ENCODE data around the gene SLC4A2.

Gene SLC4A2

GRCh38 chr7:151091988-151092387, 32.6 kb downstream of the SLC4A2 start:
- H3K9me3 ChIP-seq (ENCODE audit: control insufficient read depth in 1 of 2, low read length in 2 of 2) = no peaks in the 10 kb centered on the region
- H3K27ac ChIP-seq (ENCODE audit: low read depth, low read length) = no peak overlapping the region
- peaks cover 0 to 8% of the 10 kb centered on the region in 2 donors for H3K36me3 ChIP-seq (ENCODE audit: control insufficient read depth in 1 of 2, insufficient read depth in 2 of 2, low read length in 2 of 2)
- H3K27me3 ChIP-seq (ENCODE audit: control insufficient read depth in 1 of 2, insufficient read depth in 2 of 2, low read length in 2 of 2) = no peaks in the 10 kb centered on the region
- no peak overlapping the region for H3K4me3 ChIP-seq (ENCODE audit: low read depth in 1 of 2, low read length in 2 of 2)
- no peak overlapping the region for H3K9ac ChIP-seq (ENCODE audit: low read depth in 1 of 2, low read length in 2 of 2)
- H3K4me1 ChIP-seq (ENCODE audit: control insufficient read depth in 1 of 2, insufficient read depth in 2 of 2, low read length in 2 of 2) = peaks cover 17 to 46% of the 10 kb centered on the region in 2 donors

GRCh38 chr7:151093748-151094147, 34.4 kb downstream of the SLC4A2 start:
- no peak overlapping the region for H3K27ac ChIP-seq (ENCODE audit: low read depth, low read length)
- H3K9me3 ChIP-seq (ENCODE audit: control insufficient read depth in 1 of 2, low read length in 2 of 2) = no peaks in the 10 kb centered on the region
- no peak overlapping the region for H3K9ac ChIP-seq (ENCODE audit: low read depth in 1 of 2, low read length in 2 of 2)
- H3K27me3 ChIP-seq (ENCODE audit: control insufficient read depth in 1 of 2, insufficient read depth in 2 of 2, low read length in 2 of 2) = no peaks in the 10 kb centered on the region
- peaks cover 0 to 8% of the 10 kb centered on the region in 2 donors for H3K36me3 ChIP-seq (ENCODE audit: control insufficient read depth in 1 of 2, insufficient read depth in 2 of 2, low read length in 2 of 2)
- peaks cover 5 to 34% of the 10 kb centered on the region in 2 donors for H3K4me1 ChIP-seq (ENCODE audit: control insufficient read depth in 1 of 2, insufficient read depth in 2 of 2, low read length in 2 of 2)
- H3K4me3 ChIP-seq (ENCODE audit: low read depth in 1 of 2, low read length in 2 of 2) = no peak overlapping the region

- Histone ChIP-seq H3K27ac (ENCODE audit: low read depth, low read length) (no peak overlapping the region), H3K27me3 (ENCODE audit: control insufficient read depth in 1 of 2, insufficient read depth in 2 of 2, low read length in 2 of 2) (no peaks in the 10 kb centered on the region)
Measured at GRCh38 chr7:151094675-151095074, 35.3 kb downstream of the SLC4A2 start.

GRCh38 chr7:151095123-151095797, 35.9 kb downstream of the SLC4A2 start:
- no peak overlapping the region for H3K4me3 ChIP-seq (ENCODE audit: low read depth in 1 of 2, low read length in 2 of 2)
- no peak overlapping the region for H3K27ac ChIP-seq (ENCODE audit: low read depth, low read length)
- H3K4me1 ChIP-seq (ENCODE audit: control insufficient read depth in 1 of 2, insufficient read depth in 2 of 2, low read length in 2 of 2) = peaks cover 5 to 21% of the 10 kb centered on the region in 2 donors
- H3K27me3 ChIP-seq (ENCODE audit: control insufficient read depth in 1 of 2, insufficient read depth in 2 of 2, low read length in 2 of 2) = no peaks in the 10 kb centered on the region
- H3K36me3 ChIP-seq (ENCODE audit: control insufficient read depth in 1 of 2, insufficient read depth in 2 of 2, low read length in 2 of 2) = peaks cover 0 to 8% of the 10 kb centered on the region in 2 donors
- H3K9me3 ChIP-seq (ENCODE audit: control insufficient read depth in 1 of 2, low read length in 2 of 2) = no peaks in the 10 kb centered on the region
- no peak overlapping the region for H3K9ac ChIP-seq (ENCODE audit: low read depth in 1 of 2, low read length in 2 of 2)

More at GRCh38 chr7:151094675-151095074, 35.3 kb downstream of the SLC4A2 start:
- Histone ChIP-seq H3K9me3 (ENCODE audit: control insufficient read depth in 1 of 2, low read length in 2 of 2) (no peaks in the 10 kb centered on the region), H3K4me3 (ENCODE audit: low read depth in 1 of 2, low read length in 2 of 2) (no peak overlapping the region), H3K36me3 (ENCODE audit: control insufficient read depth in 1 of 2, insufficient read depth in 2 of 2, low read length in 2 of 2) (peaks cover 0 to 8% of the 10 kb centered on the region in 2 donors), H3K9ac (ENCODE audit: low read depth in 1 of 2, low read length in 2 of 2) (no peak overlapping the region), H3K4me1 (ENCODE audit: control insufficient read depth in 1 of 2, insufficient read depth in 2 of 2, low read length in 2 of 2) (peaks cover 5 to 25% of the 10 kb centered on the region in 2 donors)

GRCh38 chr7:151095828-151096475, 36.6 kb downstream of the SLC4A2 start:
- Histone ChIP-seq H3K36me3 (ENCODE audit: control insufficient read depth in 1 of 2, insufficient read depth in 2 of 2, low read length in 2 of 2) (peaks cover 0 to 8% of the 10 kb centered on the region in 2 donors), H3K4me3 (ENCODE audit: low read depth in 1 of 2, low read length in 2 of 2) (no peak overlapping the region), H3K9ac (ENCODE audit: low read depth in 1 of 2, low read length in 2 of 2) (no peak overlapping the region), H3K27me3 (ENCODE audit: control insufficient read depth in 1 of 2, insufficient read depth in 2 of 2, low read length in 2 of 2) (no peaks in the 10 kb centered on the region), H3K4me1 (ENCODE audit: control insufficient read depth in 1 of 2, insufficient read depth in 2 of 2, low read length in 2 of 2) (peaks cover 4 to 16% of the 10 kb centered on the region in 2 donors), H3K9me3 (ENCODE audit: control insufficient read depth in 1 of 2, low read length in 2 of 2) (no peaks in the 10 kb centered on the region), H3K27ac (ENCODE audit: low read depth, low read length) (no peak overlapping the region)

GRCh38 chr7:151099486-151100211, 40.3 kb downstream of the SLC4A2 start:
- Histone ChIP-seq H3K9me3 (ENCODE audit: control insufficient read depth in 1 of 2, low read length in 2 of 2) (no peaks in the 10 kb centered on the region), H3K4me3 (ENCODE audit: low read depth in 1 of 2, low read length in 2 of 2) (no peak overlapping the region), H3K27me3 (ENCODE audit: control insufficient read depth in 1 of 2, insufficient read depth in 2 of 2, low read length in 2 of 2) (no peaks in the 10 kb centered on the region), H3K27ac (ENCODE audit: low read depth, low read length) (no peak overlapping the region), H3K36me3 (ENCODE audit: control insufficient read depth in 1 of 2, insufficient read depth in 2 of 2, low read length in 2 of 2) (no peaks in the 10 kb centered on the region), H3K4me1 (ENCODE audit: control insufficient read depth in 1 of 2, insufficient read depth in 2 of 2, low read length in 2 of 2) (no peaks in the 10 kb centered on the region), H3K9ac (ENCODE audit: low read depth in 1 of 2, low read length in 2 of 2) (no peak overlapping the region)

- no peak overlapping the region for H3K27ac ChIP-seq (ENCODE audit: low read depth, low read length)
- H3K9ac ChIP-seq (ENCODE audit: low read depth in 1 of 2, low read length in 2 of 2) = no peak overlapping the region
- no peaks in the 10 kb centered on the region for H3K4me1 ChIP-seq (ENCODE audit: control insufficient read depth in 1 of 2, insufficient read depth in 2 of 2, low read length in 2 of 2)
Measured at GRCh38 chr7:151100921-151101320, 41.5 kb downstream of the SLC4A2 start.

GRCh38 chr7:151101621-151102396, 42.4 kb downstream of the SLC4A2 start:
- no peak overlapping the region for H3K4me3 ChIP-seq (ENCODE audit: low read depth in 1 of 2, low read length in 2 of 2)
- H3K4me1 ChIP-seq (ENCODE audit: control insufficient read depth in 1 of 2, insufficient read depth in 2 of 2, low read length in 2 of 2) = no peaks in the 10 kb centered on the region
- H3K9ac ChIP-seq (ENCODE audit: low read depth in 1 of 2, low read length in 2 of 2) = no peak overlapping the region
- H3K9me3 ChIP-seq (ENCODE audit: control insufficient read depth in 1 of 2, low read length in 2 of 2) = no peaks in the 10 kb centered on the region
- H3K27me3 ChIP-seq (ENCODE audit: control insufficient read depth in 1 of 2, insufficient read depth in 2 of 2, low read length in 2 of 2) = no peaks in the 10 kb centered on the region
- H3K27ac ChIP-seq (ENCODE audit: low read depth, low read length) = no peak overlapping the region
- no peaks in the 10 kb centered on the region for H3K36me3 ChIP-seq (ENCODE audit: control insufficient read depth in 1 of 2, insufficient read depth in 2 of 2, low read length in 2 of 2)

More at GRCh38 chr7:151100921-151101320, 41.5 kb downstream of the SLC4A2 start:
- H3K4me3 ChIP-seq (ENCODE audit: low read depth in 1 of 2, low read length in 2 of 2) = no peak overlapping the region
- H3K9me3 ChIP-seq (ENCODE audit: control insufficient read depth in 1 of 2, low read length in 2 of 2) = no peaks in the 10 kb centered on the region
- H3K36me3 ChIP-seq (ENCODE audit: control insufficient read depth in 1 of 2, insufficient read depth in 2 of 2, low read length in 2 of 2) = no peaks in the 10 kb centered on the region
- H3K27me3 ChIP-seq (ENCODE audit: control insufficient read depth in 1 of 2, insufficient read depth in 2 of 2, low read length in 2 of 2) = no peaks in the 10 kb centered on the region

GRCh38 chr7:151102991-151103390, 43.6 kb downstream of the SLC4A2 start:
- Histone ChIP-seq H3K4me1 (ENCODE audit: control insufficient read depth in 1 of 2, insufficient read depth in 2 of 2, low read length in 2 of 2) (no peaks in the 10 kb centered on the region), H3K27me3 (ENCODE audit: control insufficient read depth in 1 of 2, insufficient read depth in 2 of 2, low read length in 2 of 2) (no peaks in the 10 kb centered on the region), H3K9me3 (ENCODE audit: control insufficient read depth in 1 of 2, low read length in 2 of 2) (no peaks in the 10 kb centered on the region), H3K36me3 (ENCODE audit: control insufficient read depth in 1 of 2, insufficient read depth in 2 of 2, low read length in 2 of 2) (no peaks in the 10 kb centered on the region), H3K27ac (ENCODE audit: low read depth, low read length) (no peak overlapping the region), H3K9ac (ENCODE audit: low read depth in 1 of 2, low read length in 2 of 2) (no peak overlapping the region), H3K4me3 (ENCODE audit: low read depth in 1 of 2, low read length in 2 of 2) (no peak overlapping the region)

Data from duodenal mucosa (tissue), 2 donors.